ENCODE measurements around the gene HFE. TPM values are rescaled to one million over a fixed set of nuclear protein-coding genes. Genes with fewer than 3 reads are reported as not detected.
"Not testable (repeated sequence)": the region's sequence is repeated elsewhere in the genome, so short reads cannot be mapped to it uniquely, and the experiment has no call there.

Gene HFE
- total and polyA plus RNA-seq, 8 donors = 1.5 to 8.2 (median 3.7) TPM

- intact Hi-C loops (cut with DNase I; ENCODE audit: low total_unique reads) = no loop called here
- WGBS, 5 donors = 0 to 1% (median 0%) methylated on average over 42 to 51 of the region's 51 CpGs
- Histone ChIP-seq H3K27me3 (no peaks in the 10 kb centered on the region), H3K9me3 (no peaks in the 10 kb centered on the region), H3K27ac (peak overlapping the region; percentile 92 to 98 (median 96)), H3K4me3 (peak overlapping the region; percentile 51 to 69 (median 58)), H3K4me1 (peaks cover 0 to 19% (median 7%) of the 10 kb centered on the region in 4 donors), H3K36me3 (no peaks in the 10 kb centered on the region)
- TF ChIP-seq POLR2A (IDR thresholded peaks at IDR 0.05) (peak in 2 of 4 donors; percentile 96), CTCF (IDR thresholded peaks at IDR 0.05) (no peak), EP300 (IDR thresholded peaks at IDR 0.05) (no peak), POLR2AphosphoS5 (IDR thresholded peaks at IDR 0.05) (peak; percentile 99 to 100 (median 100))
- DNase-seq = peak; percentile 94 to 97
These were observed 31.3 kb upstream of the HFE start for GRCh38 chr6:26055719-26056582.

- WGBS, 5 donors = 0 to 2% (median 1%) methylated on average over 14 of the region's 14 CpGs
- Histone ChIP-seq H3K27ac (peak overlapping the region; percentile 92 to 98 (median 96)), H3K9me3 (no peaks in the 10 kb centered on the region), H3K36me3 (no peaks in the 10 kb centered on the region), H3K4me3 (peak overlapping the region; percentile 51 to 69 (median 58)), H3K27me3 (no peaks in the 10 kb centered on the region), H3K4me1 (peaks cover 0 to 19% (median 7%) of the 10 kb centered on the region in 4 donors)
- no peak for TF ChIP-seq POLR2AphosphoS5 (IDR thresholded peaks at IDR 0.05)
- TF ChIP-seq POLR2A (IDR thresholded peaks at IDR 0.05) = no peak
- TF ChIP-seq CTCF (IDR thresholded peaks at IDR 0.05) = no peak
- TF ChIP-seq EP300 (IDR thresholded peaks at IDR 0.05) = no peak
- intact Hi-C loops (cut with DNase I; ENCODE audit: low total_unique reads) = no loop called here
- DNase-seq = peak in 1 of 2 donors; percentile 74
These were observed 30.5 kb upstream of the HFE start for GRCh38 chr6:26056583-26057350.

GRCh38 chr6:26057899-26058298, 29.3 kb upstream of the HFE start:
- Histone ChIP-seq H3K4me3 (no peak overlapping the region), H3K4me1 (peaks cover 0 to 19% (median 7%) of the 10 kb centered on the region in 4 donors), H3K27me3 (no peaks in the 10 kb centered on the region), H3K36me3 (no peaks in the 10 kb centered on the region), H3K27ac (peak overlapping the region in 1 of 5 donors; percentile 1), H3K9me3 (no peaks in the 10 kb centered on the region)
- DNase-seq = no peak
- intact Hi-C loops (cut with DNase I; ENCODE audit: low total_unique reads) = no loop called here
- WGBS, 5 donors = 92 to 98% (median 93%) methylated on average over 3 of the region's 3 CpGs
- TF ChIP-seq POLR2AphosphoS5 (IDR thresholded peaks at IDR 0.05) (no peak), EP300 (IDR thresholded peaks at IDR 0.05) (no peak), POLR2A (IDR thresholded peaks at IDR 0.05) (no peak), CTCF (IDR thresholded peaks at IDR 0.05) (no peak)

- 92 to 98% (median 96%) methylated on average over 12 of the region's 12 CpGs for WGBS, 5 donors
- H3K4me1 ChIP-seq = peaks cover 0 to 17% (median 5%) of the 10 kb centered on the region in 4 donors
- H3K27ac ChIP-seq; H3K36me3 ChIP-seq; intact Hi-C loops (cut with DNase I; ENCODE audit: low total_unique reads); H3K9me3 ChIP-seq; H3K4me3 ChIP-seq; H3K27me3 ChIP-seq; DNase-seq: not testable (repeated sequence)
These were observed 28.7 kb upstream of the HFE start for GRCh38 chr6:26058477-26059033.
